NCI-H2227 (cell line): ENCODE measurements around the gene LRRC32.

Experiments
- DNase-seq: peaks from one replicate; lab custom pipeline; 2025; ENCODE audit not compliant: unreplicated experiment; lab: John Stamatoyannopoulos, UW

LRRC32 gene

DNA sequence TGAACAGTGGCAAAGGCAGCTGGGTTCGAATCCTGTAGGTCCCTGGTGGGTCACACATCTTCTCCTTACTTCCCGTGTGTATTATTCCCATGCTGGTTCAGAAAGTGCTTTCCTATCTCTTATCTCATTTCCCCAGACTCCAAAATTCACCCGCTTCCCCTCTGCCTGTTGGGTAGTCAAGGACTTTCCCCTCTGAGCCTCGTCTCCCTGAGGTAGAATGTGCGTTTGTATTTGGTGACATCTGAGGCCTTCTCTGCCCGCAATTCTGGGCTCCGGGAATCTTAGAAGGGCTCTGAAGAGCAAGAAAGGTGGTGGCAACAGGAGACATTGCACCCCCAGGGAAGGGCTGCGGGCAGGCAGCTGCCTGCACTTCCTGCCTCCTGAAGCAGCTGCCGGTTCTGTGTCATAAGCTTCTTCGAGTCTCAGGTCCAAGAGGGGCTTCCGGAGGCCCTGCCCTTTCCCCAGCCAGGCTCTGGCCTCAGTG is 5.9 kb downstream of the LRRC32 start:
- no peak for DNase-seq

DNA sequence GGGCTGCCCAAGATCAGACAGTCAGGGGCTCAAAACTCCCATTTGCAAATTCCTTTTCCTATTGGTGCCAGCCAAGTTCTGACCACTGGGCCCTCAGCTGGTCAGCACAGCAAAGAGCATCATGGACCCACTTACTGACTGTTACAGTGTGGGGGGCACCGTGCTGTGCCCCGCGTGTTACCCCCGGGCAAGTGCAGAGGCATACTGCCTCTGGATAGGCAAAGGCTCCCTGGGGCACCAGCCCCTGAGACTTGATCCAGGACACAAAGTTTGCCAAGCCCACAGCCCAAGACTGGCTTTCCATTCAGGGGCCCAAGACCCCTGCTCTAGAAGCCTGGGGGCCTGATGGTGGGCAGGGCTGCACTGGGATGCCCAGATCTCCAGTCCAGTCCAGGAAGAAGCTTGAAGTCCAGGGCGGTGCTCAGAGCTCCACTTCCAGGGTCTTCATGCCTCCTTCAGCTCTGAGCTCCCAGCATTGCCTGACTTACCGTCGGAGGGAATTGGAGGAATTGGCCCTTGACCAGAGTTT is 6.6 kb downstream of the LRRC32 start:
- DNase-seq = no peak

DNA sequence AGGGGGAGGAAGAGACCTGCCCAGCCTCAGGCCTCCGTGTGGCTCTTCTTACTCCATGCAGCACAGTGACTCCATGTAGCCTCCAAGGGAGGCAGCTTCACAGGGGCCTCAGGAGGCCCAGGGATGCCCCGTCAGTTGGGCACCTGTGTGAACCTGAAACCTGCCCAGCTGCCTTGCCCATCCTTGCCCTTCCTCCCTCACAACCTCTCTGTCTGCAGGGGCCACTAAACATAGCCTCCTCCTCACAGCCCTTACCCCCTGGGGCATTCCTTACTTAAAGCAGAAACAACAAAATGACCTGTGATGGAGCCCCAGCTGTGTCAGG is 7.1 kb downstream of the LRRC32 start:
- DNase-seq = no peak

- no peak for DNase-seq
Observed at GRCh38 chr11:76662656-76663485, 7.7 kb downstream of the LRRC32 start.

DNA sequence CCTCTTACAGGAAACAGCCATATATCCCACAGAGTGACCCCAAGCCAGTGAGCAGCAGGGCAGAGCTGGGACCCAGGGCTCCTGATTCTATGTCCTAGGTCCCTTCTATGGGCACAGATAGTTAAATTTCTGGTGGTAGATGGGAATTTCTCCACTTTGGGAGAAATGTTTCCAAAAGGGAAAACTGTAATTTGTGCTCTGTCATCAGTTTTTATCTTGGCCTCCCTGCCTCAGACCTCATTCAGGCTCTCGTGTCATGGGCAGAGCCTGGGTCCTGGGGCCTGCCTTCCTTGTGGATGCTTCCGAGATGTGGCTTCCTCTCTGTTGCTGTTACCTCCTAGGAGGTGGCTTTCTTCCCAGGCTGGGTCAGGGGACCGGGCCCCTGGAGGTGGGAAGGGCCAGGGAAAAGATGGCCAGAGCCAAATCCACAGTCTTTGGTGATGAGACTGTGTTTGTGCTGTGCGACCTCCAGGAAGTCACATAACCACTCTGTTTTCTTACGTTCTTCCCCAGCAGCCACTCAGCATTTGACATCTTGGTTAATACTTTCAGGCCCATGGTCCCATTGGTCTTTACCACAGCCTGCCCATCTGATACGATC is 8.6 kb downstream of the LRRC32 start:
- no peak for DNase-seq

GRCh38 chr11:76661306-76661751 is 9.2 kb downstream of the LRRC32 start:
- DNase-seq = no peak

GRCh38 chr11:76660533-76661305 is 9.8 kb downstream of the LRRC32 start:
- DNase-seq = no peak

- no peak for DNase-seq
Observed at GRCh38 chr11:76659672-76660532, 10.6 kb downstream of the LRRC32 start.

DNA sequence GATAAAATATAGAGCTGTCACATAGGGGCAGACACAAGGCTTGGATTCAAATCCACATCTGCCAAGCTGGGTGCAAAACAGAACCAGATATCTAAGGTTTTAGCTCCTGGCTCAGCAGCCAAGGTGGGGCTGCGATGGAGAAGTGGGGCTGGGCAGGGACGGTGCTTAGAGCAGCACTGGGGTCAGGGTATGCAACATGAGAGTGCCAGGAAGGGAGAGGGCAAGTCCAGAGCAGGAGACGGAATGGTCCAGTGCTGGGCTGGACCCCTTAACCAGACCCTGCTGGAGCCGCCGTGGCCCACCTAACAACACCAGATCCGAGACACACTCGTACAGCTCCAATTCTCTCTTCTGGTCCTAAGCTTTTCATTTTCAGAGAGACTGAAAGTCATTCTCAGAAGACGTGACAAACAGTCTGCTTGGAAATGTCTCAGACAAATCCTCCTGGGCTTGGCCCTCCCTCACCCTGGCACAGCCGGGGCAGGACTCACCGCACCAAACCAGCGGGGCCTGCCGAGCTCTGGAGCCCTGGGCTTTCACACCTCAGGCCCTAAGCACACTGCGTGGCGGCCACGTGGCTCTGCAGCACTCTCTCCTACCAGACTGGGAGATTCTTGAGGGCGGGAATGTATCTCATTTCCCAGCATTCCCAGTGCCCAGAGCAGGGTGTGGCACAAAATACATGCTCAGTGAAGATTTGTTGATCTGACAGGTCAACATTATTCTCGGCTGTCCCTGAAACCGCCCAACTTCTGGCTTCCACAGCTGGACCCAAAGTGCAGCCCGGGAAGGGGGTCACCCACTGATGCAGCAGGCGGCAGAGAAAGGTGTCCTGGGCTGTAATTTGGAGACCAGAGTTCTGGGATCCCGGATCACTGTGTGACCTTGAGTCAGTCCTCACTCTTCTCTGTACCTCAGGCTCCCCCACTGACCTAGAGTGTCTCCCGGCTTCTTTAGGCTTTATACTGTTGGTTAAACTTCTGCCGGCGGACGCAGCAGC is 11.6 kb downstream of the LRRC32 start:
- no peak for DNase-seq

DNA sequence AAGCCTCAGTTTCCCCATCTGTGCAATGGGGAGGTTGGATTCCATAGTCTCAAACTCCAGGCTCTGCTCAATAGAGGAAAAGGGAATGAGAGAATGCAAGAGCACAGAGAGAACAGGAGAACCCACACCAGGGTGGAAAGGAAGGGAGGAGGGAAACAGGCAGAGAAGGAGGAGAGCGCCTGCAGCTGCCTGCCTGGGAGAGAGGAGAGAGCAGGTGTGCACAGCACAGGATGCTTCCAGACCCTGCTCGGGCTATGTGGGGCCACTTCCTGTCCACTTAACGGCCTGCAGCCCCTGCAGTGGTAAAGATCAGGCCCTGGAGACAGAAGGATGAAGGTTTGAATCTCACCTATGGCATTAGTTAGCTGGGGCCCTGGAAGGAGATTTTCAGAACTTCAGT is 12.3 kb downstream of the LRRC32 start:
- DNase-seq = no peak

DNA sequence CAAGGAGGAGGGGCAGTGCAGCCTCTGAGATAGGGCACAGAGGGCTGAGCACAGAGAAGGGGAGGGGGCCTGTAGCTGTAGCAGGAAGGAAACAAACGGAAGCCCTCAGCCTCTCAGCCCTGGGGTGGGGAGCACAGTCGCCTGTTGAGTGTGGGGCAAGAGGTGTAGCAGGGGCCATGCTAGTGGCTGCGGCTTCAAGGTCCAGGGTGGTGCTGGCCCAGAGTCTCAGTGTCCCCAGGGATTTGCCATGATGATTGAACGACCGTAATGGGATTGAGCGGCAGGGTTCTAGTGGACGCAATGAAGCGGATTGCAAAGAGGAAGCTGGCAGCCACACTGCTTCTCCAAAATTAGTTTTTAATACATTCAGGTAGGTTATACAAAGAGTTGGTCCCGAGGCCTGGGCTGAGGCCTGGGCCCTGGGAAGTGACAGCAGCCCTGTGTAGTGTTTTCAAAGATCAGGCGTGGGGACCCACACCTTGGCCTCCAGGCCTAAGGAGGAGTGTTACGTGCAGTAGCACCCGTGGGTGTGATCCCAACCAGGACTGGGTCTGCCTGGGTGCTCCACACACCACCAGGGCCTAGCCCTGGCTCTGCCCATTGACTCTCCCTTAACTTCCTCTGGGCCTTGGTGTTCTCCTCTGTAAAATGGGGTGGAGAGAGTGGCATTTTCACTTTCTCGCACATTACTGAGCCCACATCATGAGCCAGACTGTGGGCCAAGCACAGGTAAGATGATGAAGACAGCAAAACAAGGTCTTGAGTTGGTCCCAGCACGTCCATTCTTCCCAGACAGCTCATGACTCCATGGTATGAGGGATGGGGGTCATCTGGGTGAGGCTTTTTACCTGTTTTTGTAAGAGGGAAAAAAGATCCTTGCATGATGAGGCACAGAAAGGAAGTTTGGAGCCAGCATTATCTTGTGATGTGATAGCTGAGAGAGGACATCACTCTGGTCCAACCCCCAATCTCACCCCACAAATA is 13.1 kb downstream of the LRRC32 start:
- no peak for DNase-seq

DNA sequence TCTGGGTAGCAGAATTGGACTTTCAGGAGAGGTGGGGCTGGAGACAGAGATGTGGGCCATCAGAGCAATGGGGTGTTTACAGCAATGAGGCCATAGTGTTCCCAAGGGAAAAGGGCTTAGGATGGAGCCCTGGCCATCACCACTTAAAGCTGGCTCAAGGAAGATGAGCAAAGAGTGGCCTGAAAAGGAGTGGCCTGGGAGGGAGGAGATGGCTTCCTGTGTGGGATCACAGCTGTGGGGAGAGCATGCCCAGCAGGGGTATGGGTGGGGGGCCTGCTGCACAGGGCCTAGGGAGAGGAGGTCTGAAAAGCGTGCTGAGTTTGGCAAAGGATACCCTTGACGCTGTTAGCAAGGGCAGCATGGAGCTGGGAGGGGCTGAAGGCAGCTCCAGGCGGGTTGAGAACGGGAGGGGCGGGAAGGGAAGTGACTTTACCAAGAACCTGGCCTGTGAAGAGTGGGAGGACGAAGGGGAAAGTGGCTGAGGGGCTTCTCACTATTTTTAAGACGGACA is 13.9 kb downstream of the LRRC32 start:
- no peak for DNase-seq

GRCh38 chr11:76656050-76656531 is 14.5 kb downstream of the LRRC32 start:
- DNase-seq = no peak

- DNase-seq = no peak
Observed at GRCh38 chr11:76655501-76656049, 15.0 kb downstream of the LRRC32 start.

GRCh38 chr11:76654980-76655379 is 15.6 kb downstream of the LRRC32 start:
- no peak for DNase-seq

GRCh38 chr11:76654298-76654851 is 16.2 kb downstream of the LRRC32 start:
- no peak for DNase-seq

DNA sequence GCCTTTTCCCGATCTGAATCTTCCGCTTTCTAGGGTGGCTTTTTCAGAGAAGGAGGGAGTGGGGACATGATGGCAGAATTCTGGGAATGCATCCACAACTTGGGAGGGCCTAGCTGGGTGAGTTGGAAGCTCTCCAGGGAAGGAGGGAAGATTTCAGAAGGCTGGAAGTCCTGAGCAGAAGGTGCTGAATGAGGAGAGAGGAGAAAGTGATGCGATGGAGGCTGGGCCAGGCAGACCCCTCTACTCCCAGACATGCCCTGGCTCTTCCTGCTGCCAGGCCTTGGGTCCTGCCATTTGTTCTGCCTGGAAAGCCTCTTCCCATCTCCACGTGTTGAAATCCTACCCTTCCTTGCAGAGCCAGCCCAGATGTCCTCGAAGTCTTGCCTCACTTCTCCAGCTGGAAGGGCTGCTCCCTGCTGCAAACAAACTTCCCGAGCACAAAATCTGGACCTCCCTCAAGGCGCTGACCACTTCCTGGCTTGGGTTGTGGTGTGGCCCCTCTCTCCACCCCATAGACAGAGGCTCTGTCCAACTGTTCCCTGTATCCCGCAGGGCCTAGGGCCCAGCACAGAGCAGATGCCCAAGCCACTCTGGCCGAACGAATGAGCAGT is 16.8 kb downstream of the LRRC32 start:
- DNase-seq = no peak
